Activated B cell treated with CpG ODN at 0.5 μM for 24 hours (primary cell): ENCODE measurements around the gene AQP1. TPM values are rescaled to one million over a fixed set of nuclear protein-coding genes. Genes with fewer than 3 reads are reported as not detected.

Experiments used
- ATAC-seq: fragments of 200-7000 bp; cut with Tn5 transposase; one replicate; pipeline ENCODE4 v1.10.0; 2021; ENCODE audit warnings: low read depth, mild to moderate bottlenecking, moderate library complexity
- CTCF ChIA-PET: fragments of 350-600 bp; sonication (Branson Sonifier 250); formaldehyde crosslinking; loops from one replicate; lab custom pipeline; 2021; ENCODE audit warnings: antibody characterized with exemption; lab: Charles Lee
- POLR2A ChIA-PET: fragments of 350-600 bp; sonication (Branson Sonifier 250); formaldehyde crosslinking; loops from one replicate; lab custom pipeline; 2021; ENCODE audit warnings: antibody characterized with exemption; lab: Charles Lee
- DNase-seq: peaks from one replicate; pipeline ENCODE4 v3.0.0; 2022
- H3K27ac Mint-ChIP-seq: one replicate; pipeline ENCODE4 v1.8.0; 2020; ENCODE audit warnings: mixed read lengths
- H3K27me3 Mint-ChIP-seq: one replicate; pipeline ENCODE4 v1.8.0; 2021; ENCODE audit warnings: mixed read lengths
- H3K36me3 Mint-ChIP-seq: one replicate; pipeline ENCODE4 v1.8.0; 2021; ENCODE audit warnings: low read depth, mixed read lengths
- H3K4me1 Mint-ChIP-seq: one replicate; pipeline ENCODE4 v1.8.0; 2021; ENCODE audit warnings: mixed read lengths
- H3K4me3 Mint-ChIP-seq: one replicate; pipeline ENCODE4 v1.8.0; 2020; ENCODE audit warnings: mild to moderate bottlenecking, mixed read lengths
- H3K9me3 Mint-ChIP-seq: one replicate; pipeline ENCODE4 v1.8.0; 2020; ENCODE audit warnings: mixed read lengths
- CTCF ChIP-seq: fragments of 200-600 bp; IDR thresholded peaks from one replicate; pipeline ENCODE4 v1.8.0; 2022; ENCODE audit warnings: antibody characterized with exemption, mild to moderate bottlenecking
- intact Hi-C: fragments of 100-400 bp; cut with micrococcal nuclease; formaldehyde crosslinking; loops from one replicate; pipeline ENCODE4 v1.15.1; 2024
- total RNA-seq: library from RNA; stranded (reverse); gene quantifications from 2 replicates; pipeline ENCODE4 v1.2.3, GENCODE V29; 2022

AQP1 gene
- total RNA-seq, 1 donor from 2014 or later = 0.44 TPM

DNA sequence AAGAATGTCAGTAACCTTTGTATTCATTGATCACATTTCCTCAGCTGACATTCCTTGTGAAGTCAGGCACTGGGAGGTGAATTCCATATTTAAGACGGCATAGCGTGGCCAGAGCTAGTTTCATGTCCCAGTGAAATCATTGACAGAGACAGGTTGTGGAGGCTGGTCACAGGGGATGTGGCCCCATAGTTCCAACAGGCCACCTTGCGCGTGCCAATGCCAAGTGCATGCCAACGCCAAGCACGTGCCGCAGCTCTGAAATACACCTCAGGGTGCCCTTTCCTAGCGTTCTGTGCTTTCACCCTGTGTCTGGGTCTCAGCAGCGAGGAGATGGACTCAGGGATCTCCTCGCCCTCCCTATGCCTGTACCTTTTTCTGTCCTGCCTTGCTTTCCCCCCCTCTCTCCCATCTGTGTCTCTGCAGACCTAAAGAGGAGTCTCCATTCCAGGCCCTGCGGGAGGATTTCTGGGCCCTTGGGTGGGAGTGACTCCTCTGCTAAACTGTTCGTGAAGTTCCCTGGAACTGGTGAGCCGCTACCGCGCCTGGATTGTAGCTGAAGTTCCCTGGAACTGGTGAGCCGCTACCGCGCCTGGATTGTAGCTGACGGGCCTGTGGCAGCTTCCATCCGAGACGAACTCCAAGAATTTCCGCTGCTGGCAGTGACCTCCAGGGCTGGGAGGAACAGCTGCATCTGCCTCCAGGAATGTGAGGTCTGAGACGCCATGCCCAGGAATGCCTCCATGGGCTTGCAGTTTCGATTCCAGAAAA, 19.7 kb downstream of the AQP1 start:
- Mint-ChIP-seq H3K9me3 (no peaks in the 10 kb centered on the region), H3K27me3 (peaks cover 2% of the 10 kb centered on the region), H3K27ac (no peak overlapping the region), H3K36me3 (no peaks in the 10 kb centered on the region), H3K4me1 (no peaks in the 10 kb centered on the region), H3K4me3 (no peak overlapping the region)
- intact Hi-C loops = no loop called here
- DNase-seq = no peak
- no peak for ATAC-seq
- CTCF ChIA-PET = no interaction called here
- TF ChIP-seq CTCF = no peak
- POLR2A ChIA-PET = no interaction called here

- no peak for TF ChIP-seq CTCF
- DNase-seq (no peak), ATAC-seq (no peak)
- Mint-ChIP-seq H3K27ac (no peak overlapping the region), H3K27me3 (peaks cover 8% of the 10 kb centered on the region), H3K9me3 (no peaks in the 10 kb centered on the region), H3K4me1 (no peaks in the 10 kb centered on the region), H3K36me3 (no peaks in the 10 kb centered on the region), H3K4me3 (no peak overlapping the region)
- POLR2A ChIA-PET = no interaction called here
- CTCF ChIA-PET = no interaction called here
- intact Hi-C loops = no loop called here
Measured at GRCh38 chr7:30931929-30932540, 20.4 kb downstream of the AQP1 start.

- H3K4me1 Mint-ChIP-seq = no peaks in the 10 kb centered on the region
- no peak for DNase-seq
- no peak overlapping the region for H3K27ac Mint-ChIP-seq
- H3K4me3 Mint-ChIP-seq = no peak overlapping the region
- no peaks in the 10 kb centered on the region for H3K9me3 Mint-ChIP-seq
- TF ChIP-seq CTCF = no peak
- no peak for ATAC-seq
- H3K27me3 Mint-ChIP-seq = peaks cover 11% of the 10 kb centered on the region
- H3K36me3 Mint-ChIP-seq = no peaks in the 10 kb centered on the region
- ChIA-PET POLR2A (no interaction called here), CTCF (no interaction called here)
- intact Hi-C loops = no loop called here
Measured at GRCh38 chr7:30932562-30932961, 20.9 kb downstream of the AQP1 start.

GRCh38 chr7:30933124-30933974, 21.7 kb downstream of the AQP1 start:
- DNase-seq (no peak), ATAC-seq (no peak)
- no peak overlapping the region for H3K4me3 Mint-ChIP-seq

More at GRCh38 chr7:30933124-30933974, 21.7 kb downstream of the AQP1 start:
- no peaks in the 10 kb centered on the region for H3K9me3 Mint-ChIP-seq
- H3K4me1 Mint-ChIP-seq = no peaks in the 10 kb centered on the region
- CTCF ChIA-PET = no interaction called here
- H3K36me3 Mint-ChIP-seq = no peaks in the 10 kb centered on the region
- peaks cover 11% of the 10 kb centered on the region for H3K27me3 Mint-ChIP-seq
- POLR2A ChIA-PET = no interaction called here
- intact Hi-C loops = no loop called here
- no peak for TF ChIP-seq CTCF
- H3K27ac Mint-ChIP-seq = no peak overlapping the region
